Right atrium auricular region (tissue), 2 donors: Measurements from ENCODE around the gene DCAF17. TPM values are rescaled to one million over a fixed set of nuclear protein-coding genes. Genes with fewer than 3 reads are reported as not detected.

Source experiments
- DNase-seq: peaks from one replicate; pipeline ENCODE4 v3.0.0-alpha.2; 2019; ENCODE audit warnings: low spot score
- H3K27ac ChIP-seq, 2 donors: fragments of 200-600 bp; sonication (generic); 1 replicate in 1 of 2; 2 replicates in 1 of 2; pipeline ENCODE4 v1.5.1; 2016 to 2019
- H3K27me3 ChIP-seq, 2 donors: fragments of 200-600 bp; sonication (generic); one replicate each; pipeline versions ENCODE4 v1.5.1 to v1.6.0; 2017 to 2019
- H3K36me3 ChIP-seq: fragments of 200-600 bp; sonication (generic); one replicate; pipeline ENCODE4 v1.5.1; 2016
- H3K4me1 ChIP-seq, 2 donors: fragments of 200-600 bp; sonication (generic); one replicate each; pipeline versions ENCODE4 v1.5.1 to v1.6.0; 2017 to 2019
- H3K4me3 ChIP-seq, 2 donors: fragments of 200-600 bp; sonication (generic); 1 replicate in 1 of 2; 2 replicates in 1 of 2; pipeline ENCODE4 v1.5.1; 2017 to 2019; ENCODE audit warnings: mild to moderate bottlenecking in 1 of 2, moderate library complexity in 1 of 2
- H3K9me3 ChIP-seq, 2 donors: fragments of 200-600 bp; sonication (generic); one replicate each; pipeline ENCODE4 v1.5.1; 2019
- CTCF ChIP-seq, 2 donors: fragments of 200-600 bp; sonication (generic); IDR thresholded peaks; one replicate each; pipeline ENCODE4 v1.5.1; 2019; ENCODE audit warnings: antibody characterized with exemption in 2 of 2
- total RNA-seq, 2 donors: library from RNA; depleted of rRNA; stranded (reverse); fragments of >200 nt; gene quantifications; one replicate each; pipeline ENCODE4 v1.1.0, GENCODE V29; 2016

DCAF17 gene
- total RNA-seq, 2 donors from 2014 or later, result 5.8 to 7.3 TPM

- DNase-seq, result no peak
- no peak overlapping the region for H3K4me3 ChIP-seq
- H3K27ac ChIP-seq, result no peak overlapping the region
- H3K9me3 ChIP-seq, result no peaks in the 10 kb centered on the region
- no peak for TF ChIP-seq CTCF (IDR thresholded peaks at IDR 0.05)
- no peaks in the 10 kb centered on the region for H3K27me3 ChIP-seq
- H3K4me1 ChIP-seq, result no peaks in the 10 kb centered on the region
- H3K36me3 ChIP-seq, result peaks cover 32% of the 10 kb centered on the region
Observed at GRCh38 chr2:171475979-171476378, 42.0 kb downstream of the DCAF17 start.

- Histone ChIP-seq H3K27me3 (no peaks in the 10 kb centered on the region), H3K4me3 (no peak overlapping the region), H3K4me1 (no peaks in the 10 kb centered on the region), H3K9me3 (no peaks in the 10 kb centered on the region), H3K36me3 (peaks cover 28% of the 10 kb centered on the region), H3K27ac (no peak overlapping the region)
- DNase-seq, result no peak
- TF ChIP-seq CTCF (IDR thresholded peaks at IDR 0.05), result no peak
Observed at GRCh38 chr2:171478345-171478744, 44.3 kb downstream of the DCAF17 start.

- Histone ChIP-seq H3K27me3 (no peaks in the 10 kb centered on the region), H3K9me3 (no peaks in the 10 kb centered on the region), H3K4me3 (no peak overlapping the region), H3K4me1 (no peaks in the 10 kb centered on the region), H3K36me3 (peaks cover 19% of the 10 kb centered on the region), H3K27ac (no peak overlapping the region)
- no peak for DNase-seq
- TF ChIP-seq CTCF (IDR thresholded peaks at IDR 0.05), result no peak
Observed at GRCh38 chr2:171479154-171479814, 45.3 kb downstream of the DCAF17 start.

- Histone ChIP-seq H3K27me3 (no peaks in the 10 kb centered on the region), H3K4me1 (no peaks in the 10 kb centered on the region), H3K27ac (no peak overlapping the region), H3K4me3 (no peak overlapping the region), H3K9me3 (no peaks in the 10 kb centered on the region), H3K36me3 (peaks cover 5% of the 10 kb centered on the region)
- DNase-seq, result no peak
- TF ChIP-seq CTCF (IDR thresholded peaks at IDR 0.05), result no peak
Observed at GRCh38 chr2:171480908-171481307, 46.9 kb downstream of the DCAF17 start.

- H3K36me3 ChIP-seq, result peaks cover 5% of the 10 kb centered on the region
- no peak overlapping the region for H3K4me3 ChIP-seq
- no peaks in the 10 kb centered on the region for H3K4me1 ChIP-seq
- TF ChIP-seq CTCF (IDR thresholded peaks at IDR 0.05), result no peak
- no peak for DNase-seq
- no peaks in the 10 kb centered on the region for H3K9me3 ChIP-seq
- no peaks in the 10 kb centered on the region for H3K27me3 ChIP-seq
- H3K27ac ChIP-seq, result no peak overlapping the region
Observed at GRCh38 chr2:171482308-171482707, 48.3 kb downstream of the DCAF17 start.

- no peak for DNase-seq
- no peak for TF ChIP-seq CTCF (IDR thresholded peaks at IDR 0.05)
- peaks cover 5% of the 10 kb centered on the region for H3K36me3 ChIP-seq
- no peaks in the 10 kb centered on the region for H3K4me1 ChIP-seq
- no peak overlapping the region for H3K4me3 ChIP-seq
- H3K9me3 ChIP-seq, result no peaks in the 10 kb centered on the region
- no peaks in the 10 kb centered on the region for H3K27me3 ChIP-seq
- no peak overlapping the region for H3K27ac ChIP-seq
Observed at GRCh38 chr2:171482877-171483276, 48.9 kb downstream of the DCAF17 start.
